Measurements from ENCODE around the gene GTPBP1.

The GTPBP1 gene

GRCh38 chr22:38705235-38706100, at the start of gene GTPBP1:
Gene GTPBP1 (plus strand): TSS chr22:38705944. CDS start chr22:38705956, 12 bp downstream.
- DNase-seq (ENCODE audit: low read depth) = peak; percentile 90

GRCh38 chr22:38656256-38657044, 49.3 kb upstream of the GTPBP1 start, which contains the start of the genes CBY1 and FAM227A:
Gene CBY1 (plus strand): TSS chr22:38656638. CDS start chr22:38668055, 11,417 bp downstream.
Gene FAM227A (minus strand): TSS chr22:38656392. CDS start chr22:38650168, 6,224 bp downstream.
- DNase-seq (ENCODE audit: low read depth) = peak; percentile 77

- DNase-seq (ENCODE audit: low read depth) = no peak
Measured at GRCh38 chr22:38657045-38657909, 48.5 kb upstream of the GTPBP1 start.

GRCh38 chr22:38674888-38675287, 30.9 kb upstream of the GTPBP1 start:
- DNase-seq (ENCODE audit: low read depth) = no peak

GRCh38 chr22:38675833-38676232, 29.9 kb upstream of the GTPBP1 start:
- no peak for DNase-seq (ENCODE audit: low read depth)

GRCh38 chr22:38681582-38682335, 24.0 kb upstream of the GTPBP1 start, which contains the start of gene TOMM22:
Gene TOMM22 (plus strand): TSS chr22:38681957. CDS start chr22:38681979, 22 bp downstream.
- DNase-seq (ENCODE audit: low read depth) = peak; percentile 77

GRCh38 chr22:38684895-38685294, 20.8 kb upstream of the GTPBP1 start:
- no peak for DNase-seq (ENCODE audit: low read depth)

- DNase-seq (ENCODE audit: low read depth) = no peak
Measured at GRCh38 chr22:38685761-38686160, 20.0 kb upstream of the GTPBP1 start.

- DNase-seq (ENCODE audit: low read depth) = no peak
Measured at GRCh38 chr22:38689651-38690050, 16.1 kb upstream of the GTPBP1 start.

- no peak for DNase-seq (ENCODE audit: low read depth)
Measured at GRCh38 chr22:38694049-38694448, 11.7 kb upstream of the GTPBP1 start.

- DNase-seq (ENCODE audit: low read depth) = no peak
Measured at GRCh38 chr22:38694940-38695339, 10.8 kb upstream of the GTPBP1 start.

- no peak for DNase-seq (ENCODE audit: low read depth)
Measured at GRCh38 chr22:38696606-38697424, 8.9 kb upstream of the GTPBP1 start.

GRCh38 chr22:38697425-38698089, 8.2 kb upstream of the GTPBP1 start:
- DNase-seq (ENCODE audit: low read depth) = no peak

- DNase-seq (ENCODE audit: low read depth) = no peak
Measured at GRCh38 chr22:38698407-38699094, 7.2 kb upstream of the GTPBP1 start.

GRCh38 chr22:38699143-38699542, 6.6 kb upstream of the GTPBP1 start:
- no peak for DNase-seq (ENCODE audit: low read depth)

GRCh38 chr22:38699784-38700183, 6.0 kb upstream of the GTPBP1 start:
- no peak for DNase-seq (ENCODE audit: low read depth)

- DNase-seq (ENCODE audit: low read depth) = no peak
Measured at GRCh38 chr22:38700270-38700788, 5.4 kb upstream of the GTPBP1 start.

GRCh38 chr22:38700789-38701628, 4.7 kb upstream of the GTPBP1 start, which contains the start of gene JOSD1:
Gene JOSD1 (minus strand): TSS chr22:38700943. CDS start chr22:38699987, 956 bp downstream.
- DNase-seq (ENCODE audit: low read depth) = peak; percentile 98

Measured in stimulated activated CD8-positive, alpha-beta memory T cell treated with anti-CD3 and anti-CD28 coated beads, Interleukin-12 subunit alpha, Interleukin-12 subunit beta, amount 100 ng/mL, for 4 hours (primary cell).